GM23338 (cell line): ENCODE measurements around the gene BCL11B. TPM values are rescaled to one million over a fixed set of nuclear protein-coding genes. Genes with fewer than 3 reads are reported as not detected.

Source experiments
- ATAC-seq: fragments of 200-7000 bp; cut with Tn5 transposase; 3 replicates; pipeline ENCODE4 v1.9.1; 2020
- DNase-seq: peaks from one replicate; pipeline ENCODE4 v3.0.0-alpha.2; 2015; ENCODE audit warnings: low spot score
- H2AFZ ChIP-seq: fragments of 200-600 bp; sonication (generic); 2 replicates; pipeline ENCODE4 v1.8.0; 2016; ENCODE audit warnings: antibody characterized with exemption, mild to moderate bottlenecking, moderate library complexity
- H3F3A ChIP-seq: fragments of 200-600 bp; sonication (generic); replicated peaks from 2 replicates; pipeline ENCODE4 v1.8.0; 2017; ENCODE audit warnings: antibody characterized with exemption, mixed run types, low read depth
- H3K27ac ChIP-seq: fragments of 200-600 bp; sonication (generic); 2 replicates; pipeline ENCODE4 v1.6.1; 2016; ENCODE audit warnings: low read depth
- H3K27me3 ChIP-seq: fragments of 200-600 bp; sonication (generic); 2 replicates; pipeline ENCODE4 v1.8.0; 2016; ENCODE audit warnings: mild to moderate bottlenecking, mixed run types, moderate library complexity; ENCODE audit not compliant: insufficient read depth
- H3K36me3 ChIP-seq: fragments of 200-600 bp; sonication (generic); 2 replicates; pipeline ENCODE4 v1.8.0; 2016; ENCODE audit warnings: mild to moderate bottlenecking; ENCODE audit not compliant: insufficient read depth
- H3K4me1 ChIP-seq: fragments of 200-600 bp; sonication (generic); 2 replicates; pipeline ENCODE4 v1.8.0; 2016; ENCODE audit warnings: mild to moderate bottlenecking, moderate library complexity; ENCODE audit not compliant: insufficient read depth
- H3K4me2 ChIP-seq: fragments of 200-600 bp; sonication (generic); 2 replicates; pipeline ENCODE4 v1.7.1; 2017; ENCODE audit warnings: mixed run types
- H3K4me3 ChIP-seq: fragments of 200-600 bp; sonication (generic); 2 replicates; pipeline ENCODE4 v1.6.1; 2016; ENCODE audit warnings: mixed run types
- H3K79me2 ChIP-seq: fragments of 200-600 bp; sonication (generic); replicated peaks from 2 replicates; pipeline ENCODE4 v1.8.0; 2017; ENCODE audit warnings: mild to moderate bottlenecking; ENCODE audit not compliant: insufficient read depth
- H3K9me2 ChIP-seq: fragments of 200-600 bp; sonication (generic); 2 replicates; pipeline ENCODE4 v1.8.0; 2017; ENCODE audit not compliant: insufficient read depth
- H4K20me1 ChIP-seq: fragments of 200-600 bp; sonication (generic); replicated peaks from 2 replicates; pipeline ENCODE4 v1.8.0; 2017; ENCODE audit warnings: mild to moderate bottlenecking; ENCODE audit not compliant: insufficient read depth
- H3K27ac Mint-ChIP-seq: 2 replicates; pipeline ENCODE4 v1.8.0; 2020; ENCODE audit warnings: inconsistent platforms, mild to moderate bottlenecking, moderate library complexity, mixed read lengths
- H3K27me3 Mint-ChIP-seq: 3 replicates; pipeline ENCODE4 v1.8.0; 2022; ENCODE audit warnings: low read depth, mild to moderate bottlenecking, moderate library complexity, mixed read lengths, inconsistent platforms; ENCODE audit not compliant: insufficient read depth, poor library complexity
- H3K36me3 Mint-ChIP-seq: 3 replicates; pipeline ENCODE4 v1.8.0; 2021; ENCODE audit warnings: low read depth, mild to moderate bottlenecking, inconsistent platforms, moderate library complexity, mixed read lengths
- H3K4me1 Mint-ChIP-seq: 3 replicates; pipeline ENCODE4 v1.8.0; 2020; ENCODE audit warnings: mild to moderate bottlenecking, inconsistent platforms, mixed read lengths
- H3K4me3 Mint-ChIP-seq: 3 replicates; pipeline ENCODE4 v1.8.0; 2021; ENCODE audit warnings: moderate library complexity, mild to moderate bottlenecking, inconsistent platforms, mixed read lengths
- H3K9me3 Mint-ChIP-seq: 3 replicates; pipeline ENCODE4 v1.8.0; 2020; ENCODE audit warnings: moderate library complexity, mild to moderate bottlenecking, inconsistent platforms, mixed read lengths
- CREB1 ChIP-seq: fragments of 250-450 bp; sonication (Bioruptor Pico); IDR thresholded peaks from 2 replicates; pipeline ENCODE4 v1.5.0; 2020; ENCODE audit warnings: low read depth, mild to moderate bottlenecking, moderate library complexity
- EZH2phosphoT487 ChIP-seq: fragments of 200-600 bp; sonication (generic); IDR thresholded peaks from one replicate; pipeline ENCODE4 v1.8.1; 2018; ENCODE audit warnings: antibody characterized with exemption; ENCODE audit not compliant: unreplicated experiment
- ZNF114 ChIP-seq: fragments of 250-450 bp; sonication (Bioruptor Pico); IDR thresholded peaks from 2 replicates; pipeline ENCODE4 v1.5.0; 2020; ENCODE audit warnings: mild to moderate bottlenecking, moderate library complexity
- ZNF331 ChIP-seq: fragments of 250-450 bp; sonication (Bioruptor Pico); IDR thresholded peaks from 2 replicates; pipeline ENCODE4 v1.5.0; 2020; ENCODE audit warnings: low read depth, mild to moderate bottlenecking, moderate library complexity
- polyA plus RNA-seq: library from polyadenylated mRNA; unstranded; fragments of >200 nt; fragmentation: Nextera tagmentation; extraction: Ambion mirVana; gene quantifications from 2 replicates; pipeline ENCODE4 v1.2.1, GENCODE V29; 2016
- total RNA-seq: library from RNA; depleted of rRNA; stranded (reverse); fragments of >200 nt; shearing (Covaris generic); gene quantifications from 2 replicates; pipeline ENCODE4 v1.2.3, GENCODE V29; 2014
- TF ChIP-seq, protein P1 (sequence below): fragments of 250-450 bp; sonication (Bioruptor Pico); IDR thresholded peaks from 2 replicates; pipeline ENCODE4 v1.5.0; 2020; ENCODE audit warnings: mild to moderate bottlenecking, moderate library complexity
- TF ChIP-seq, protein P2 (sequence below): IDR thresholded peaks from one replicate; pipeline ENCODE4 v1.6.1; 2018; ENCODE audit warnings: antibody characterized with exemption; ENCODE audit not compliant: unreplicated experiment

The BCL11B gene
- total and polyA plus RNA-seq, 2 experiments from 2014 or later: 2.4 to 6.7 TPM

GRCh38 chr14:99194736-99195135 lies 77.3 kb downstream of the BCL11B start (continued):
- TF ChIP-seq, protein P1, sequence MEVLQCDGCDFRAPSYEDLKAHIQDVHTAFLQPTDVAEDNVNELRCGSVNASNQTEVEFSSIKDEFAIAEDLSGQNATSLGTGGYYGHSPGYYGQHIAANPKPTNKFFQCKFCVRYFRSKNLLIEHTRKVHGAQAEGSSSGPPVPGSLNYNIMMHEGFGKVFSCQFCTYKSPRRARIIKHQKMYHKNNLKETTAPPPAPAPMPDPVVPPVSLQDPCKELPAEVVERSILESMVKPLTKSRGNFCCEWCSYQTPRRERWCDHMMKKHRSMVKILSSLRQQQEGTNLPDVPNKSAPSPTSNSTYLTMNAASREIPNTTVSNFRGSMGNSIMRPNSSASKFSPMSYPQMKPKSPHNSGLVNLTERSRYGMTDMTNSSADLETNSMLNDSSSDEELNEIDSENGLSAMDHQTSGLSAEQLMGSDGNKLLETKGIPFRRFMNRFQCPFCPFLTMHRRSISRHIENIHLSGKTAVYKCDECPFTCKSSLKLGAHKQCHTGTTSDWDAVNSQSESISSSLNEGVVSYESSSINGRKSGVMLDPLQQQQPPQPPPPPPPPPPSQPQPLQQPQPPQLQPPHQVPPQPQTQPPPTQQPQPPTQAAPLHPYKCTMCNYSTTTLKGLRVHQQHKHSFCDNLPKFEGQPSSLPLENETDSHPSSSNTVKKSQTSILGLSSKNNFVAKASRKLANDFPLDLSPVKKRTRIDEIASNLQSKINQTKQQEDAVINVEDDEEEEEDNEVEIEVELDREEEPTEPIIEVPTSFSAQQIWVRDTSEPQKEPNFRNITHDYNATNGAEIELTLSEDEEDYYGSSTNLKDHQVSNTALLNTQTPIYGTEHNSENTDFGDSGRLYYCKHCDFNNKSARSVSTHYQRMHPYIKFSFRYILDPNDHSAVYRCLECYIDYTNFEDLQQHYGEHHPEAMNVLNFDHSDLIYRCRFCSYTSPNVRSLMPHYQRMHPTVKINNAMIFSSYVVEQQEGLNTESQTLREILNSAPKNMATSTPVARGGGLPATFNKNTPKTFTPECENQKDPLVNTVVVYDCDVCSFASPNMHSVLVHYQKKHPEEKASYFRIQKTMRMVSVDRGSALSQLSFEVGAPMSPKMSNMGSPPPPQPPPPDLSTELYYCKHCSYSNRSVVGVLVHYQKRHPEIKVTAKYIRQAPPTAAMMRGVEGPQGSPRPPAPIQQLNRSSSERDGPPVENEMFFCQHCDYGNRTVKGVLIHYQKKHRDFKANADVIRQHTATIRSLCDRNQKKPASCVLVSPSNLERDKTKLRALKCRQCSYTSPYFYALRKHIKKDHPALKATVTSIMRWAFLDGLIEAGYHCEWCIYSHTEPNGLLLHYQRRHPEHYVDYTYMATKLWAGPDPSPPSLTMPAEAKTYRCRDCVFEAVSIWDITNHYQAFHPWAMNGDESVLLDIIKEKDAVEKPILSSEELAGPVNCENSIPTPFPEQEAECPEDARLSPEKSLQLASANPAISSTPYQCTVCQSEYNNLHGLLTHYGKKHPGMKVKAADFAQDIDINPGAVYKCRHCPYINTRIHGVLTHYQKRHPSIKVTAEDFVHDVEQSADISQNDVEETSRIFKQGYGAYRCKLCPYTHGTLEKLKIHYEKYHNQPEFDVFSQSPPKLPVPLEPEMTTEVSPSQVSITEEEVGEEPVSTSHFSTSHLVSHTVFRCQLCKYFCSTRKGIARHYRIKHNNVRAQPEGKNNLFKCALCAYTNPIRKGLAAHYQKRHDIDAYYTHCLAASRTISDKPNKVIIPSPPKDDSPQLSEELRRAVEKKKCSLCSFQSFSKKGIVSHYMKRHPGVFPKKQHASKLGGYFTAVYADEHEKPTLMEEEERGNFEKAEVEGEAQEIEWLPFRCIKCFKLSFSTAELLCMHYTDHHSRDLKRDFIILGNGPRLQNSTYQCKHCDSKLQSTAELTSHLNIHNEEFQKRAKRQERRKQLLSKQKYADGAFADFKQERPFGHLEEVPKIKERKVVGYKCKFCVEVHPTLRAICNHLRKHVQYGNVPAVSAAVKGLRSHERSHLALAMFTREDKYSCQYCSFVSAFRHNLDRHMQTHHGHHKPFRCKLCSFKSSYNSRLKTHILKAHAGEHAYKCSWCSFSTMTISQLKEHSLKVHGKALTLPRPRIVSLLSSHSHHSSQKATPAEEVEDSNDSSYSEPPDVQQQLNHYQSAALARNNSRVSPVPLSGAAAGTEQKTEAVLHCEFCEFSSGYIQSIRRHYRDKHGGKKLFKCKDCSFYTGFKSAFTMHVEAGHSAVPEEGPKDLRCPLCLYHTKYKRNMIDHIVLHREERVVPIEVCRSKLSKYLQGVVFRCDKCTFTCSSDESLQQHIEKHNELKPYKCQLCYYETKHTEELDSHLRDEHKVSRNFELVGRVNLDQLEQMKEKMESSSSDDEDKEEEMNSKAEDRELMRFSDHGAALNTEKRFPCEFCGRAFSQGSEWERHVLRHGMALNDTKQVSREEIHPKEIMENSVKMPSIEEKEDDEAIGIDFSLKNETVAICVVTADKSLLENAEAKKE (CRISPR knock-in tag): no peak
- no peak for TF ChIP-seq ZNF331 (CRISPR knock-in tag)

- Mint-ChIP-seq H3K4me3 (no peak overlapping the region), H3K9me3 (no peaks in the 10 kb centered on the region; the same call in 2 of the 3 replicates), H3K4me1 (peaks cover 49% of the 10 kb centered on the region), H3K27ac (peak overlapping the region; percentile 84), H3K36me3 (no peaks in the 10 kb centered on the region), H3K27me3 (peaks cover 23% of the 10 kb centered on the region)
- no peaks in the 10 kb centered on the region for H4K20me1 ChIP-seq
- no peaks in the 10 kb centered on the region for H3K9me2 ChIP-seq
- H3K4me2 ChIP-seq: no peak overlapping the region
- H3K4me3 ChIP-seq: no peak overlapping the region
- ATAC-seq (no peak), DNase-seq (no peak)
- no peaks in the 10 kb centered on the region for H3F3A ChIP-seq
- peaks cover 33% of the 10 kb centered on the region for H3K4me1 ChIP-seq
- peaks cover 78% of the 10 kb centered on the region for H3K79me2 ChIP-seq
- no peaks in the 10 kb centered on the region for H3K27me3 ChIP-seq
- no peak overlapping the region for H2AFZ ChIP-seq
- H3K27ac ChIP-seq: no peak overlapping the region
- H3K36me3 ChIP-seq: no peaks in the 10 kb centered on the region
- TF ChIP-seq ZNF114 (CRISPR knock-in tag) (no peak), EZH2phosphoT487 (no peak), CREB1 (CRISPR knock-in tag) (no peak)
- TF ChIP-seq, protein P1 (CRISPR knock-in tag): no peak
- TF ChIP-seq, protein P2, sequence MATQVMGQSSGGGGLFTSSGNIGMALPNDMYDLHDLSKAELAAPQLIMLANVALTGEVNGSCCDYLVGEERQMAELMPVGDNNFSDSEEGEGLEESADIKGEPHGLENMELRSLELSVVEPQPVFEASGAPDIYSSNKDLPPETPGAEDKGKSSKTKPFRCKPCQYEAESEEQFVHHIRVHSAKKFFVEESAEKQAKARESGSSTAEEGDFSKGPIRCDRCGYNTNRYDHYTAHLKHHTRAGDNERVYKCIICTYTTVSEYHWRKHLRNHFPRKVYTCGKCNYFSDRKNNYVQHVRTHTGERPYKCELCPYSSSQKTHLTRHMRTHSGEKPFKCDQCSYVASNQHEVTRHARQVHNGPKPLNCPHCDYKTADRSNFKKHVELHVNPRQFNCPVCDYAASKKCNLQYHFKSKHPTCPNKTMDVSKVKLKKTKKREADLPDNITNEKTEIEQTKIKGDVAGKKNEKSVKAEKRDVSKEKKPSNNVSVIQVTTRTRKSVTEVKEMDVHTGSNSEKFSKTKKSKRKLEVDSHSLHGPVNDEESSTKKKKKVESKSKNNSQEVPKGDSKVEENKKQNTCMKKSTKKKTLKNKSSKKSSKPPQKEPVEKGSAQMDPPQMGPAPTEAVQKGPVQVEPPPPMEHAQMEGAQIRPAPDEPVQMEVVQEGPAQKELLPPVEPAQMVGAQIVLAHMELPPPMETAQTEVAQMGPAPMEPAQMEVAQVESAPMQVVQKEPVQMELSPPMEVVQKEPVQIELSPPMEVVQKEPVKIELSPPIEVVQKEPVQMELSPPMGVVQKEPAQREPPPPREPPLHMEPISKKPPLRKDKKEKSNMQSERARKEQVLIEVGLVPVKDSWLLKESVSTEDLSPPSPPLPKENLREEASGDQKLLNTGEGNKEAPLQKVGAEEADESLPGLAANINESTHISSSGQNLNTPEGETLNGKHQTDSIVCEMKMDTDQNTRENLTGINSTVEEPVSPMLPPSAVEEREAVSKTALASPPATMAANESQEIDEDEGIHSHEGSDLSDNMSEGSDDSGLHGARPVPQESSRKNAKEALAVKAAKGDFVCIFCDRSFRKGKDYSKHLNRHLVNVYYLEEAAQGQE: no peak
Observed at GRCh38 chr14:99194136-99194535, 77.9 kb downstream of the BCL11B start.
